ENCODE measurements around the gene GAB1.
"Not testable (repeated sequence)": the region's sequence is repeated elsewhere in the genome, so short reads cannot be mapped to it uniquely, and the experiment has no call there.

GAB1 gene

DNA sequence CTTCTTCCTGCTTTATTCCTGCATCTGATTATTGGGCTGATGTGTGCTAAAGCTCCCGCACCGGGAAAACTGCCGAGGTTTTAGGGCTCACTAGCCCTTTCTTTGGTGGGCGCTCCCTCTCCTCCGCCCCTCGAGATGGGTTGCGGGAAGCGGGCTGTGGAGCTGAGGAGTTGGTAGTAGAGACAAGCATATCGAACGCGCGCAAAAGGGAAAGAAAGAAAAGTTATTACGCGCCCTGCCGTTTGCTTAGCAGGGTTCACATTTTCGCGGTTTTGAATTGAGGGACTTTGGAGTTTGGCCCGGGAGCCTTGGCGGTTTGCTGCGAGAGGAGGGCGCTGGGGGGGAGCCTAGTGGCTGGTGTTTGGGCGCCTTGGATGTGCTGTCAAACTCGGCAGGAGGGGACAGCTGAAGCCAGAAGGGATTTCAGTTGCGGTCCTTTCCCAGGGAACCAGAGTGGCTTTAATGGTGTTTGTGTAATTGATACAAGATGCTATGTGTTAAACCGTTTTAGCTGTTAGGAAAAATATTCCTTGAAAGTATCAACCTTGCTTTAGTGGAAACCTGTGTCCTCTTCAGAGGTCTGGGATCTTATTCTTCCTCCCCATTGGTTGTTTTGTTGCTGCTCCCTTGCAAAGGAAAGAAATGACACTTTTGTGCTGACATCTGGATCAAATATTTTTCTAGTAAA is 1.1 kb downstream of the GAB1 start:
- in situ Hi-C loops (cut with MboI; ENCODE audit: low sequenced_read_pairs): no loop called here

- in situ Hi-C loops (cut with MboI; ENCODE audit: low sequenced_read_pairs): no loop called here
Measured at GRCh38 chr4:143338313-143338712, 1.6 kb downstream of the GAB1 start.

DNA sequence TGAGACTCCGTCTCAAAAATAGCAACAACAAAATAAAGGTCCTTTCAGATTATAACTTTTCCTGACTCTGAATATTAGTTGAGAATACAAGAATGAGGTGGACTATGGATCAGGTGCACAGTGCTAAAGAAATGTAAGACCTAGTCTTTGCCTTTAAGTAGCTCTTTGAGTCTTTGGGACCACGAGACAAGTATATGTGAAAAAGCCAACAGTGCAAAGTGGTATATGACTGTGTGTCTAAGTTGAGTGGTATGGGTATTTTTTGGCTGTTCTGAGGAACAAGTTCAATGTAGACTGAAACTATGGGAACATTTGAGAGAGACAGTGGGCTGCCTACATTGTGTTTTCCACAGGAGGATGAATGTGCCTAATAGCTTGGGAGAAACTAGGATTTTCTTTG is 2.8 kb downstream of the GAB1 start:
- in situ Hi-C loops (cut with MboI; ENCODE audit: low sequenced_read_pairs): no loop called here

GRCh38 chr4:143341186-143341755 is 4.6 kb downstream of the GAB1 start:
- in situ Hi-C loops (cut with MboI; ENCODE audit: low sequenced_read_pairs): no loop called here

- in situ Hi-C loops (cut with MboI; ENCODE audit: low sequenced_read_pairs): no loop called here
Measured at GRCh38 chr4:143343276-143343831, 6.7 kb downstream of the GAB1 start.

DNA sequence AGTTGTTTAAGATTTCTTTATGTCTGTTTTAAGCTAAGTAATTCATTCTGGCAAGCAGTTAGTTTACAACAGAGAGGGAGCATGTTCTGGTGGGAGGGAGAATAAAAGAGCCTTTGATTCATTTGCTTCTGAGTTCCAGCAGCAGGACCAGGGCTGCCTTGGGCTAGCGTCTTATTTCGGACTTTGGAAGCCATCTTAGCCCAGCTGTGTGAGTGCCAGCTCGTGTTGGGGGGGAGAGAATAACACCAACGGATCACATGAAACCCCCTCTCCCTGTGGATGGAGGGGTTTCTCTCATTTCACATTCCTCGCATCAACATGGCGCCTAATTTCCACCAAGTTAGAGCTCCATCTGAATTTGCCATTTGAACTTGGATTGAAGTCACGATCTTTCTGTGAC is 7.4 kb downstream of the GAB1 start:
- in situ Hi-C loops (cut with MboI; ENCODE audit: low sequenced_read_pairs): no loop called here

GRCh38 chr4:143344774-143345173 is 8.1 kb downstream of the GAB1 start:
- in situ Hi-C loops (cut with MboI; ENCODE audit: low sequenced_read_pairs): no loop called here

DNA sequence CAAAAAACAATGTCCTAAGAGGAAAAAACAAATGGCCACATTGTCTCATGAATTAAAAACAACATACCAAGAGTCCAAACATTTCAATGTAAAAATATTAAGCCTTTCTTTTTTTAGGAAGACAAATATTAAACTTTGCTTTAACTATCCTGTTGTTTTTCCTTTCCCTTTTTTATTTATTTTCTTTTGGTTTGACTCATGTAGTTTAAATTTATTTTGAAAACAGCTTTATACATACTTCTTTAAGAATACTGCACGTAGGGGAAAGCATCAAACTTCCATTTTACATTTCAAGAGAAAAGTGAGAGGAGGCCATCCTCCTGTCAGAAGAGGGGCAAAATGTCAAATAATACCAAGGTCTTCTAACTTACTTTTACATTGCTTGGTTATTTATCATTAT is 8.7 kb downstream of the GAB1 start:
- in situ Hi-C loops (cut with MboI; ENCODE audit: low sequenced_read_pairs): no loop called here

- in situ Hi-C loops (cut with MboI; ENCODE audit: low sequenced_read_pairs): no loop called here
Measured at GRCh38 chr4:143346206-143346605, 9.5 kb downstream of the GAB1 start.

DNA sequence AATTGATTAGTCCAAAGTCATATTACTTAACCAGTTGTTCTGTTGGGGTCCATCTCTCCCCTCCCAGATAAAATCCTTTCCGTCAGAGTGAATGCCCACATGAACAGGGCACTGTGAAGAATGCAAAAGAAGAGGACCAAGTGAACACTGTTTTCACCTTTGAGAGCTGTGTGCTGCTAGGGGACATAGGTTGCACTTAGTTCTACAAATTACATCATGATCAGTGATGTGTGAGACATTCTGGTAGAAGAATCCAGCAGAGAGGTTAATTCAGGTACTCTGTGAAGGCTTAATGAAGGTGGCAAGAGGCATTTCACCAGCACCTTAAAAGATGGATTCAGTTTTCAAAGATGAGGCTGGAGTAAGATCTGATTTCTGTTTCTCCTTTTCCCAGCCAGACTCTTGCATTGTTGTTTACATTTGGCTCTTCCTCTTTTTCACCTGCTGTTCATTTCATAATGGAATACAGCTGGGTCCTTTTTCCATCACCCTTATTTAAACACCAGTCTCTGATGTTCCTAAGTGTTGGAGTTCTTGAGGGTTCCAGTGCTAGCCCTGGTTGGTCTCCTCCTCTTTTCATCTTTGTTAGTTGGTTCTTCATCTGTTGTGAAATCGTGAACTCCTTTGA is 10.9 kb downstream of the GAB1 start:
- in situ Hi-C loops (cut with MboI; ENCODE audit: low sequenced_read_pairs): no loop called here

DNA sequence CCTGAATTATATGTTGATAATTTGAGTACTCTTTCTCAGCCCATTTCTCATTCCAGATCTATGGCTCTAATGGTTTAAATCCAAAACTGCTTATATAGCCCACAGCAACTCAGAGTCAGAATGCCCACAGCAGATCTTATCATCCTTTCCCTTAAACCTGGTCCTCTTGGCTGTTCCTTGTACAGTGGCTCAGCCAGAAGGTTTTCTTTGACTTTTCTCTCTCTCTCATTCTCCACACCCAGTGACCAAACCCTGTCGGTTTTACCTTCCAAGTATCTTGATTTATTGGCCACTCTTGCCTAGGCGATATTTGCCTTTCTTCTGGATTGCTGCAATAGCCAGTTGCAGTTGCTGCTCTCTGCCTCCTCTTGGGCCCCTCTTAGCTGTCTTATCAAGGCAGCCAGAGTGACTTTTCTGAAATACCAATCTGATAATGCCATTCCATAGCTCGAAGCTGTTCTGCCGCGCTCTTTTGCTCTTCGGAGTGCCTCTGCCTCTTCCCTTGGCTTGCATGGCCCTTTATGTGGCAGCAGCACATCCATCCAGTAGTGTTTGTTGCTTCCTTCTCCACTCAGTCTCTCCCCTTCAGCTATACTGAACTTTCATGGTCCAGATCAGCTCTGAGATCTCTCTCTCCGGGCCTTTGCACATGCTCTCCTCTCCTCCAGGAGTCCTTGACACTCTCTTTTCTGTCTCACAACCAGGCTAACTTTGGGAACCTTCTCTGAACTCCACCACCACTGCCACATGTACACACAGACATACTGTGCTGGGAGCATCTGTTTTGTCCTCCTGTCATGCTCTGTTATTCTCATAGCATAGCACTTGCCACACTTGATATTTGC is 11.8 kb downstream of the GAB1 start:
- in situ Hi-C loops (cut with MboI; ENCODE audit: low sequenced_read_pairs): no loop called here

DNA sequence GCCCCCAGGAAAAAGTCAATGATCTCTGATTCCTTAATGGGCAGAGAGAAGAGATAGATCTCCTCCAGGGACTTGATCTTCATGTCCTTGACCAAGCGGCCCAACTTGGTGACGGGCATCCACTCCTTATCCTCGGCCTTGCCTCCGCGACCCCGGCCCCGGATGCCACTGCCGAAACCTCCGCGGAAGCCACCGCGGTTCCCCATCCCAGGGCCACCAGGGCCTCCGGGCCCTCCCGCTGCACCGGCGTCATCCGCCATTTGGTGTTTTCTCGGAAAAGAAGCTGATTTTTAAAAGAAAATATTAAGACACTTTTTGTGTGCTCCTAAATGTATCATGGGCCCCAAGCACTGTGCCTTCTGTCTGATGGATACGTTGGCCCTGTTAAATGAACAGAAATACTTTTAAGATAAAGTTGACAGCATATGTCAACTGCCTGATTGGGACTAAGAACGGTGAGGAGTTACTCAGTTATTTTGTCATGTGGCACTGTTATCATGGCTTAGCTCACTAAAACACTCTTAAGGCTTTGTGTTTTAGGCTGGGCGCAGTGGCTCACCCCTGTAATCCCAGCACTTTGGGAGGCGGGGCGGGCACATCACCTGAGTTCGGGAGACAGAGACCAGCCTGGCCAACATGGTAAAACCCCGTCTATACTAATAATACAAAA is 13.3 kb downstream of the GAB1 start:
- in situ Hi-C loops (cut with MboI; ENCODE audit: low sequenced_read_pairs): not testable (repeated sequence)

GRCh38 chr4:143351149-143351691 is 14.5 kb downstream of the GAB1 start:
- in situ Hi-C loops (cut with MboI; ENCODE audit: low sequenced_read_pairs): no loop called here

- in situ Hi-C loops (cut with MboI; ENCODE audit: low sequenced_read_pairs): no loop called here
Measured at GRCh38 chr4:143351774-143352451, 15.2 kb downstream of the GAB1 start.

DNA sequence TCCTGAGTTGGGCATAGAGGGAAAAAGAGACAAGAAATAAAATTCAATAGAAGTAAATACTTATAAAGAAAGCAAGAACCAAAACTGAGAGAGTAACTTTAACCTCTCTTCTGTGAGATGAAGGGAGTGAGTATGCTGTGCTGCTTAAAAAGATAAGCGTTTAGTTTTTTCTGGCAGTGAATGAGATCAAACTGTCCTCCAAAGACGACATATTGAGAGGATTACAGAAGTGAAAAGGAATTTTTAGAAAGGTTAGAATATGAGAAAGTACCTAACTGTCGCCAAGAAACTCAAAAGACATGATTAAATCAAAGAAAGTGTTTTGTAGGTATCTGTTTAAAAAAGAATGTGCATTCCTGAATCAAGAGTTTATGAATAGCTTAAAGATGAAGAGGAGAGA is 16.0 kb downstream of the GAB1 start:
- in situ Hi-C loops (cut with MboI; ENCODE audit: low sequenced_read_pairs): no loop called here

DNA sequence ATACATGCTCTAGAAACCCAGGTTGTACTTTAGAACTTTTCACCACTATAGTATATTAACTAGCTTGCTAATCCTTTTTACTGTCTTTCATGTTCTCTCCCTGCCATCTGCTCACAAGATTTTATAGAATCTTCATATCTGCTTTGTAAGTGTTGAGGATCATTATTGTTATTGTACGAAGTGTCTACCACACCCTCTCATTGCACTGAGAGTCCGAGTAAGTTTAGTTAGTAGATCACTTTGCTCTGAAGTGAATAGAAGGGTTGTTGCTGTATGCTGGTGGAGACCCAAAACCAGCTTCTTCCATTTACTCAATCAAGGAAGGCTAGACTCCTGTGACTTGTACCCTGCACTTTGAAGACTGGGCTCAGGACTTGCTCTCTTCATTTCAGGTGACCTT is 17.1 kb downstream of the GAB1 start:
- in situ Hi-C loops (cut with MboI; ENCODE audit: low sequenced_read_pairs): no loop called here

DNA sequence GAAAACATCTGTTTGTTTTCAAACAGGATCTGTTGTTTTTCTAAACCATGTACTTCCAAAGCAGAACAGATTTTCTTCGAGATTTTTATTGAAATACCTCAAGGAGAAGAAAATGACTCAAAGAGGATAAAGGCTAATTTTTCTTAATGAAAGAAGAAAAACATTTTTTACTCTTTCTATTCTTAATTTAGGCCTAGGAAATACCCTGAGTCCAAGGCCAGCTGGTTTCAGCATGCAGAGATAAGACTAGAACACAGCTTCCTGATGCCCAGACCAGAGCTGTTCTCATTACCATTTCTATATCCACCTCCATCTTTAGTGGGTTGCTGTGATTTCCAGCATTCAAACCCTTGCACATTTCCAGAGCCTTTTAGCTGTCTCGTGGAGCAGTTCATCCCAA is 18.3 kb downstream of the GAB1 start:
- in situ Hi-C loops (cut with MboI; ENCODE audit: low sequenced_read_pairs): no loop called here

- in situ Hi-C loops (cut with MboI; ENCODE audit: low sequenced_read_pairs): no loop called here
Measured at GRCh38 chr4:143355540-143356217, 19.0 kb downstream of the GAB1 start.

DNA sequence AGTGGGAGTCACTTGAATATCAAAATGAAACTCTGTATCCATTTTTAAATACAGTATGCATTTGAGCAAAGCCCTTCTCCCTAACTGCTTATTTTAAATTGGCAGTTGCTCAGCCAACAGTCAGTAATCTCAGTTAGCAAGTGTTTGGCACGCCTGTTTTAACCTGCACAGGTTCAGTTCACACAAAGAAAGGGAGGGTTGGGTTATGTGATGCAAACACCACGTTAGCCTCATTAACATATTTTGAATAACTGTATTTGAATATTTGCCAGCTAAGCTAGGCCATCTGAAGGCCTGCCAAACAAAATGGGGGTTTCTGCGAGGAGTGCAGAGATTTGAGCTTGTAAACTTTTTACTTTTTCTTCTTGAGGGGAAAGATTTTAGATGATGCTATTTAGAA is 19.8 kb downstream of the GAB1 start:
- in situ Hi-C loops (cut with MboI; ENCODE audit: low sequenced_read_pairs): no loop called here

Data from HL-60/S4 treated with retinoic acid at 250 ng/mL for 4 days and 3 days (cell line).